ENCODE data around the gene FNDC10. TPM values are rescaled to one million over a fixed set of nuclear protein-coding genes. Genes with fewer than 3 reads are reported as not detected.
"Not testable (repeated sequence)": the region's sequence is repeated elsewhere in the genome, so short reads cannot be mapped to it uniquely, and the experiment has no call there.

FNDC10 gene
- total and polyA plus RNA-seq, 2 experiments from 2014 or later: 2.1 to 8.8 TPM

DNA sequence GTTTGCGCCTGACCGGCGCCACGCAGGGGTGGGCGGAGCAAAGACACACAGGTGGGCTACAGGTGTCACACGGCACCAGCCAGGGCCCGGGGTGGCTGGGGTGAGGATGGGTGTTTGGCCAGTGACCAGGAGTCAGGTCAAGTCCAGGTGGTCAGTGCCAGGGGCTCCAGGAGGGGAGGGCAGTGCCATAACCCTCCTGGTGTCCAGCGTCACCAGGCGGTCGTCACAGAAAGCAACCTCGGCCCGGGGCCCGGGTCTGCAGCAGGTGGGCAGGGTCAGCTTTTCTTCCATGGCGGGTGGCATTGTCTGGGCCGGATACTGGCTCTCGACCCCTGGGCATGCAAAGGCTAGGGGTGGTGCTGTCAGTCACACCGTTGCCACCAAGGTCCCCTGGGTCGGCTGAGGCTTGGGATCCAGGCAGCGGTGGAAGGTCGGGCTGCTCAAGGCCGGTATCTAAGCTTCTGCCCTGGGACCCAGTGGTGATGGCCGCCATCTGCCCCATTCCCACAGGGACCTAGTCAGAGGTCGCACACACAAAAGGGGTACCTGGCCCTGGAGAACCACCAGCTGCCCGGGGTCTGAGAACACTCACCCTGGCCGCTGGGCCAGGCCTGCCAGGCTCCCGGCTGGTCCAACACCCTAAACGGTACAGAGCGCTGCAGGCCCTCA, 1.8 kb downstream of the FNDC10 start:
- no peak overlapping the region for H3K27ac ChIP-seq
- H3K9me3 ChIP-seq (ENCODE audit: low read depth): no peaks in the 10 kb centered on the region
- TF ChIP-seq, protein P1, sequence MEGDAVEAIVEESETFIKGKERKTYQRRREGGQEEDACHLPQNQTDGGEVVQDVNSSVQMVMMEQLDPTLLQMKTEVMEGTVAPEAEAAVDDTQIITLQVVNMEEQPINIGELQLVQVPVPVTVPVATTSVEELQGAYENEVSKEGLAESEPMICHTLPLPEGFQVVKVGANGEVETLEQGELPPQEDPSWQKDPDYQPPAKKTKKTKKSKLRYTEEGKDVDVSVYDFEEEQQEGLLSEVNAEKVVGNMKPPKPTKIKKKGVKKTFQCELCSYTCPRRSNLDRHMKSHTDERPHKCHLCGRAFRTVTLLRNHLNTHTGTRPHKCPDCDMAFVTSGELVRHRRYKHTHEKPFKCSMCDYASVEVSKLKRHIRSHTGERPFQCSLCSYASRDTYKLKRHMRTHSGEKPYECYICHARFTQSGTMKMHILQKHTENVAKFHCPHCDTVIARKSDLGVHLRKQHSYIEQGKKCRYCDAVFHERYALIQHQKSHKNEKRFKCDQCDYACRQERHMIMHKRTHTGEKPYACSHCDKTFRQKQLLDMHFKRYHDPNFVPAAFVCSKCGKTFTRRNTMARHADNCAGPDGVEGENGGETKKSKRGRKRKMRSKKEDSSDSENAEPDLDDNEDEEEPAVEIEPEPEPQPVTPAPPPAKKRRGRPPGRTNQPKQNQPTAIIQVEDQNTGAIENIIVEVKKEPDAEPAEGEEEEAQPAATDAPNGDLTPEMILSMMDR (IDR thresholded peaks at IDR 0.05; ENCODE audit: poor library complexity): no peak
- TF ChIP-seq EZH2 (IDR thresholded peaks at IDR 0.05; ENCODE audit: borderline replicate concordance): no peak
- no peak for TF ChIP-seq EZH2phosphoT487 (IDR thresholded peaks at IDR 0.05; ENCODE audit: low read depth, severe bottlenecking, unreplicated experiment)
- no peaks in the 10 kb centered on the region for H3K79me2 ChIP-seq
- H2AFZ ChIP-seq: no peak overlapping the region
- H3K4me2 ChIP-seq: no peak overlapping the region
- peaks cover 3% of the 10 kb centered on the region for H3K4me1 ChIP-seq (ENCODE audit: insufficient read depth)
- H3K9me2 ChIP-seq (replicated peaks; ENCODE audit: insufficient read depth): no peaks in the 10 kb centered on the region
- H3K27me3 ChIP-seq: peaks cover 67% of the 10 kb centered on the region
- DNase-seq (ENCODE audit: low spot score): no peak
- 93% methylated on average over 26 of the region's 28 CpGs for WGBS (ENCODE audit: low lambda C conversion rate, missing lambda C conversion rate)
- no peaks in the 10 kb centered on the region for H3K36me3 ChIP-seq (replicated peaks; ENCODE audit: insufficient read depth, low read depth)
- no peak overlapping the region for H3K4me3 ChIP-seq
- H4K20me1 ChIP-seq (ENCODE audit: insufficient read depth, poor library complexity, severe bottlenecking): no peaks in the 10 kb centered on the region

DNA sequence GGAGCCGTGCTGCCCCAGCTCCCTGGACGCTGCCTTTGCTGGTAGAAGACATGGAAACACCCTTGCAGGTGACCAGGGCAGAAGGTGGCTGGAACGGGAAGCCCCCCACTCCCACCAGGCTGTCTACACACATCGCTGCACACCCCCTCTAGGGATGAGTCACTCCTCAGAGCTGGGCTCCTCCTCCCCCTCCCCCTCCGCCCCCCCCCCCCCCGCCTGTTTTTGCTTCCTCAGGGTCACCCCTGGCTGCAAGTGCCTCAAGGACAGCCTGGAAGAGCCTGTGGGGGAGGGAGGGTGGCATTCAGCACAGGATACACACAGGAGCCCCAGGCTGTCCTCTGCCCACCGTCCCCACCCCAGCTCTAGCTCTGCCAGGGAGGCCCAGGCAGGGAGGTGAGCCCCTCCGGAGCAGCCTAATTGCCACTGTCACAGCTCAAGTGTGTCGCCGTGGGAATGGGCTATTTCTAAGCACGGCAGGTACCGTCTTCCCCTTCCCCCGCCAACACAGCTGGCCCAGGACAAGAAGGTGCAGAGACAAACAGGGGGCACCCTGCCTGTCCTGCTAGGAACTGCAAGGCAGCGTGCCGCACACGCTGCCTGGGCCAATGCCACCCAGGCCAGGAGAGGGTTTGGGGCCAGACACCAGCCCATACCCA, 2.5 kb downstream of the FNDC10 start:
- Histone ChIP-seq H2AFZ (no peak overlapping the region), H3K27ac (no peak overlapping the region), H3K4me2 (no peak overlapping the region)

DNA sequence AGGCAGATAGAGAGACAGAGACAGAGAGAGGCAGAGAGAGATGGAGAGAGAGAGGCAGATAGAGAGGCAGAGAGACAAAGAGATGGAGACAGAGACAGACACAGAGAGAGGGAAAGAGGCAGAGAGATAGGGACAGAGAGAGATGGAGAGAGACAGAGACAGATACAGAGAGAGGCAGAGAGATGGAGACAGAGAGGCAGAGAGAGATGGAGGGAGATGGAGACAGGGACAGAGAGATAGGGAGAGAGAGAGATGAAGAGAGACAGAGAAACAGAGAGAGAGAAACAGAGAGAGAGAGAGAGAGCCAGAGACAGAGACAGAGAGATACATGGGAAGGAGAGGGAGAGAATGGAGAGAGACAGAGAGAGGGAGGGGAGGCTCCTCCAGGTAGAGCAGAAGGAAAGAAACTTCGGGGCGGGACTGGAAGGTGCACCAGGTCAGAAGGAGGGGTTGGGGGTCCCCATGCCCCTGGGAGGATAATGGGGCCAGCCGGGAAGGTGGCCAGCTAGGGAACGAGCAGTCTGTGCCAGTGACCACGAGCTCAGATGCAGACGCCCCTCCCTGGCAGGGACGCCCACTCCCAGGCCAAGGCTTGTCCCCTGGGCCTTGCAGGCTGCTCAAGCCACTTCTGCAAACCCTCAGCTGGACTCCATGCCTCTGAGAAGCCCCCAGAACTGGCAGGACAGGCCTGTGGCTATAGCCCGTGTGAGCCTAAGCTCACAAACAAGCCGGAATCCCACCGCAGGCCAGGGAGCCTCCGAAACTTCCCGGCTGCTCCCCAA, 3.3 kb downstream of the FNDC10 start:
- Histone ChIP-seq H3K4me1 (ENCODE audit: insufficient read depth) (peaks cover 3% of the 10 kb centered on the region), H2AFZ (no peak overlapping the region), H3K4me2 (no peak overlapping the region), H3K27ac (no peak overlapping the region), H3K79me2 (no peaks in the 10 kb centered on the region), H3K36me3 (replicated peaks; ENCODE audit: insufficient read depth, low read depth) (no peaks in the 10 kb centered on the region), H4K20me1 (ENCODE audit: insufficient read depth, poor library complexity, severe bottlenecking) (no peaks in the 10 kb centered on the region), H3K27me3 (peaks cover 54% of the 10 kb centered on the region), H3K9me2 (replicated peaks; ENCODE audit: insufficient read depth) (no peaks in the 10 kb centered on the region), H3K9me3 (ENCODE audit: low read depth) (no peaks in the 10 kb centered on the region), H3K4me3 (no peak overlapping the region)
- WGBS (ENCODE audit: low lambda C conversion rate, missing lambda C conversion rate): 43% methylated on average over 12 of the region's 12 CpGs
- DNase-seq (ENCODE audit: low spot score): no peak
- TF ChIP-seq, protein P1 (IDR thresholded peaks at IDR 0.05; ENCODE audit: poor library complexity): no peak
- no peak for TF ChIP-seq EZH2 (IDR thresholded peaks at IDR 0.05; ENCODE audit: borderline replicate concordance)
- no peak for TF ChIP-seq EZH2phosphoT487 (IDR thresholded peaks at IDR 0.05; ENCODE audit: low read depth, severe bottlenecking, unreplicated experiment)

More for the DNA sequence above, 2.5 kb downstream of the FNDC10 start:
- H3K79me2 ChIP-seq: no peaks in the 10 kb centered on the region
- peaks cover 3% of the 10 kb centered on the region for H3K4me1 ChIP-seq (ENCODE audit: insufficient read depth)
- peak; percentile 36 for DNase-seq (ENCODE audit: low spot score)
- peaks cover 61% of the 10 kb centered on the region for H3K27me3 ChIP-seq
- no peaks in the 10 kb centered on the region for H3K36me3 ChIP-seq (replicated peaks; ENCODE audit: insufficient read depth, low read depth)
- H4K20me1 ChIP-seq (ENCODE audit: insufficient read depth, poor library complexity, severe bottlenecking): no peaks in the 10 kb centered on the region
- H3K9me2 ChIP-seq (replicated peaks; ENCODE audit: insufficient read depth): no peaks in the 10 kb centered on the region
- no peaks in the 10 kb centered on the region for H3K9me3 ChIP-seq (ENCODE audit: low read depth)
- TF ChIP-seq, protein P1 (IDR thresholded peaks at IDR 0.05; ENCODE audit: poor library complexity): peak; percentile 17
- TF ChIP-seq EZH2 (IDR thresholded peaks at IDR 0.05; ENCODE audit: borderline replicate concordance): no peak
- TF ChIP-seq EZH2phosphoT487 (IDR thresholded peaks at IDR 0.05; ENCODE audit: low read depth, severe bottlenecking, unreplicated experiment): no peak
- no peak overlapping the region for H3K4me3 ChIP-seq
- WGBS (ENCODE audit: low lambda C conversion rate, missing lambda C conversion rate): 30% methylated on average over 12 of the region's 16 CpGs

- H3K79me2 ChIP-seq; H3K36me3 ChIP-seq (replicated peaks; ENCODE audit: insufficient read depth, low read depth); H3K4me3 ChIP-seq; H3K4me1 ChIP-seq (ENCODE audit: insufficient read depth); H2AFZ ChIP-seq; H3K27ac ChIP-seq; DNase-seq (ENCODE audit: low spot score); H3K9me2 ChIP-seq (replicated peaks; ENCODE audit: insufficient read depth); H4K20me1 ChIP-seq (ENCODE audit: insufficient read depth, poor library complexity, severe bottlenecking); H3K9me3 ChIP-seq (ENCODE audit: low read depth); H3K4me2 ChIP-seq: not testable (repeated sequence)
- 81% methylated on average over 2 of the region's 2 CpGs for WGBS (ENCODE audit: low lambda C conversion rate, missing lambda C conversion rate)
- peaks cover 41% of the 10 kb centered on the region for H3K27me3 ChIP-seq
Measured at GRCh38 chr1:1595341-1595740, 4.6 kb downstream of the FNDC10 start.

All from hepatocyte (in vitro differentiated cells).